A549 (cell line): ENCODE measurements around the gene PKDCC. TPM values are rescaled to one million over a fixed set of nuclear protein-coding genes. Genes with fewer than 3 reads are reported as not detected.

Experiments
- ATAC-seq, 2 experiments: fragments of 200-7000 bp in 1 of 2; fragments of >200 bp in 1 of 2; cut with Nextera tagmentation in 1 of 2; cut with Tn5 transposase in 1 of 2; 3 replicates each; pipeline versions ENCODE4 v1.8.0 to v1.9.1; 2018 to 2020; ENCODE audit warnings: mild to moderate bottlenecking in 1 of 2, moderate library complexity in 1 of 2
- CTCF ChIA-PET: fragments of 300-600 bp; sonication (Branson Sonifier 250); formaldehyde crosslinking; extraction: SDS; loops from one replicate; lab custom pipeline; 2021; ENCODE audit warnings: antibody characterized with exemption, inconsistent platforms; lab: Yijun Ruan, JAX
- POLR2A ChIA-PET: fragments of 350-600 bp; formaldehyde crosslinking; extraction: SDS; loops from one replicate; lab custom pipeline; 2021; ENCODE audit warnings: antibody characterized with exemption, inconsistent platforms; lab: Yijun Ruan, JAX
- DNase-seq, 2 experiments: peaks; one replicate each; pipeline versions ENCODE4 v3.0.0 to v3.0.0-alpha.2; 2011 to 2016; ENCODE audit warnings: low read depth in 1 of 2, low spot score in 1 of 2
- FAIRE-seq: peaks from 2 replicates; lab custom pipeline; 2011; peaks lifted over from hg19 to GRCh38; lab: Jason Lieb, UNC
- H3K27ac ChIP-seq, 2 experiments: fragments of >200 bp; sonication (Bioruptor Twin); formaldehyde crosslinking; 3 replicates each; pipeline ENCODE4 v1.5.1; 2016 to 2017
- H3K4me1 ChIP-seq: fragments of >200 bp; sonication (Bioruptor Twin); formaldehyde crosslinking; 3 replicates; pipeline ENCODE4 v1.6.1; 2016
- H3K4me2 ChIP-seq: fragments of >200 bp; sonication (Bioruptor Twin); formaldehyde crosslinking; 3 replicates; pipeline ENCODE4 v1.6.1; 2016
- H3K4me3 ChIP-seq: fragments of >200 bp; sonication (Bioruptor Twin); formaldehyde crosslinking; 3 replicates; pipeline ENCODE4 v1.5.1; 2016
- H3K9me3 ChIP-seq: fragments of >200 bp; sonication (Bioruptor Twin); formaldehyde crosslinking; 3 replicates; pipeline ENCODE4 v1.6.1; 2016
- CBX8 ChIP-seq: fragments of 200-600 bp; sonication (generic); IDR thresholded peaks from 2 replicates; pipeline ENCODE4 v1.6.1; 2016
- CEBPB ChIP-seq, 2 experiments: fragments of >200 bp in 1 of 2; sonication (Bioruptor Twin) in 1 of 2; formaldehyde crosslinking in 1 of 2; IDR thresholded peaks; 2 replicates each; pipeline ENCODE4 v1.6.1; 2012 to 2016
- EHF ChIP-seq: fragments of 250-450 bp; sonication (Bioruptor Pico); IDR thresholded peaks from 2 replicates; pipeline ENCODE4 v1.5.0; 2020; ENCODE audit warnings: mild to moderate bottlenecking
- EHMT2 ChIP-seq: fragments of 200-600 bp; sonication (generic); IDR thresholded peaks from 2 replicates; pipeline ENCODE4 v1.6.1; 2016; ENCODE audit warnings: antibody characterized with exemption, low read depth, mild to moderate bottlenecking, moderate library complexity
- ELK1 ChIP-seq: fragments of 150-350 bp; IDR thresholded peaks from 2 replicates; pipeline ENCODE4 v1.6.1; 2014; ENCODE audit warnings: low read depth, mild to moderate bottlenecking, low read length
- EP300 ChIP-seq, 2 experiments: fragments of >200 bp; sonication (Bioruptor Twin); formaldehyde crosslinking; IDR thresholded peaks; 2 replicates in 1 of 2; 3 replicates in 1 of 2; pipeline ENCODE4 v1.6.1; 2016 to 2017
- FOSL2 ChIP-seq, 2 experiments: fragments of 450-650 bp in 1 of 2; fragments of >200 bp in 1 of 2; sonication (Bioruptor Twin) in 1 of 2; formaldehyde crosslinking; IDR thresholded peaks; 2 replicates each; pipeline versions ENCODE4 v1.5.0 to v1.6.1; 2016 to 2020; ENCODE audit warnings: mild to moderate bottlenecking in 1 of 2, moderate library complexity in 1 of 2
- GATA3 ChIP-seq: IDR thresholded peaks from 2 replicates; pipeline ENCODE4 v1.6.1; 2012; ENCODE audit warnings: borderline replicate concordance
- HEYL ChIP-seq: fragments of 250-450 bp; sonication (Bioruptor Pico); IDR thresholded peaks from 2 replicates; pipeline ENCODE4 v1.8.0; 2021; ENCODE audit warnings: mild to moderate bottlenecking, moderate library complexity
- HOXB5 ChIP-seq: fragments of 250-450 bp; sonication (Bioruptor Pico); IDR thresholded peaks from 2 replicates; pipeline ENCODE4 v1.5.0; 2020; ENCODE audit warnings: mild to moderate bottlenecking, moderate library complexity
- JUN ChIP-seq, 2 experiments: fragments of >200 bp; sonication (Bioruptor Twin); formaldehyde crosslinking; IDR thresholded peaks; 2 replicates in 1 of 2; 3 replicates in 1 of 2; pipeline ENCODE4 v1.6.1; 2016 to 2017
- JUNB ChIP-seq: fragments of >200 bp; sonication (Bioruptor Twin); formaldehyde crosslinking; IDR thresholded peaks from 2 replicates; pipeline ENCODE4 v1.6.1; 2016
- MAFK ChIP-seq: fragments of 450-650 bp; IDR thresholded peaks from 2 replicates; pipeline ENCODE4 v1.6.1; 2014; ENCODE audit not compliant: partially characterized antibody
- MAX ChIP-seq: IDR thresholded peaks from 2 replicates; pipeline ENCODE4 v1.6.1; 2012
- REST ChIP-seq: fragments of 200-600 bp; sonication (generic); IDR thresholded peaks from 2 replicates; pipeline ENCODE4 v1.6.1; 2016; ENCODE audit warnings: antibody characterized with exemption, mild to moderate bottlenecking, moderate library complexity
- ZFP36 ChIP-seq: fragments of 450-650 bp; IDR thresholded peaks from 2 replicates; pipeline ENCODE4 v1.6.1; 2014; ENCODE audit warnings: borderline replicate concordance; ENCODE audit not compliant: partially characterized antibody
- WGBS: methylation state at CpG from one replicate; pipeline ENCODE4 v1.1.6; 2017; ENCODE audit errors: missing lambda C conversion rate; 5-methylcytosine and 5-hydroxymethylcytosine counted together
- polyA plus RNA-seq, 4 experiments: library from polyadenylated mRNA; depleted of rRNA in 3 of 4; stranded (reverse); fragments of >200 nt; fragmentation: RNase III in 1 of 4; extraction: RNeasy Plus Mini Kit Qiagen cat#74134 plus additional on column Dnase treatment in 1 of 4; gene quantifications; 2 replicates in 3 of 4; 3 replicates in 1 of 4; pipeline ENCODE4 v1.2.3, GENCODE V29; 2011 to 2017

PKDCC gene
- polyA plus RNA-seq, 2 of the 4 experiments (the other 2 are of a cell fraction): 30.0 to 64.5 TPM

- POLR2A ChIA-PET: interaction anchor here (0.7 to 1.8 kb wide), 2 partner anchors 16 to 159 kb away, joined by 3 to 7 read pairs; partner anchors contain the start of gene PKDCC
- Histone ChIP-seq H3K4me1 (peaks cover 42% of the 10 kb centered on the region), H3K4me3 (no peak overlapping the region), H3K9me3 (no peaks in the 10 kb centered on the region), H3K27ac (peak overlapping the region; percentile 67 to 74), H3K4me2 (peak overlapping the region; percentile 62)
- DNase-seq: peak in 1 of 2 experiments; percentile 48
- peak; percentile 37 to 64; a peak in 4 of 6 replicates for ATAC-seq
- WGBS: 62% methylated on average over 5 of the region's 5 CpGs
- no peak for TF ChIP-seq HEYL (CRISPR knock-in tag)
- TF ChIP-seq HOXB5 (CRISPR knock-in tag): no peak
- TF ChIP-seq JUN (IDR thresholded peaks at IDR 0.05): peak in 1 of 2 experiments; percentile 45; a peak in 1 of 5 replicates
- TF ChIP-seq REST: no peak
- peak; percentile 60; the same call in 1 of the 2 replicates for TF ChIP-seq GATA3
- peak in 1 of 2 experiments; percentile 3; a peak in 1 of 4 replicates for TF ChIP-seq CEBPB (IDR thresholded peaks at IDR 0.05)
- TF ChIP-seq CBX8: no peak
- no peak for TF ChIP-seq EHMT2
- peak in 1 of 2 experiments; percentile 47; a peak in 1 of 5 replicates for TF ChIP-seq EP300 (IDR thresholded peaks at IDR 0.05)
- no peak for TF ChIP-seq ZFP36
- TF ChIP-seq, all 56 proteins: peak for 4
- no peak for FAIRE-seq
- CTCF ChIA-PET: interaction anchor here (0.6 to 8.6 kb wide), 8 partner anchors 20 to 213 kb away, joined by 3 to 65 read pairs (median 3); no protein-coding TSS in a partner anchor
These were observed 15.8 kb downstream of the PKDCC start for GRCh38 chr2:42063431-42064171.

GRCh38 chr2:42064417-42064942 lies 16.7 kb downstream of the PKDCC start:
- TF ChIP-seq REST: no peak
- TF ChIP-seq EHF: no peak
- TF ChIP-seq MAX: peak; percentile 37
- peak in 1 of 2 experiments; percentile 70; a peak in 1 of 5 replicates for TF ChIP-seq EP300 (IDR thresholded peaks at IDR 0.05)
- TF ChIP-seq GATA3: peak; percentile 73; the same call in 1 of the 2 replicates
- 0 out of 2 replicates have a peak, but pooled peaks have one; percentile 31 for TF ChIP-seq JUNB
- TF ChIP-seq MAFK: peak; percentile 54
- no peak for TF ChIP-seq ELK1
- TF ChIP-seq FOSL2 (IDR thresholded peaks at IDR 0.05): no peak
- TF ChIP-seq FOSL2 (CRISPR knock-in tag; IDR thresholded peaks at IDR 0.05): peak; percentile 72
- TF ChIP-seq JUN (IDR thresholded peaks at IDR 0.05): 0 out of 5 replicates have a peak, but pooled peaks of 1 of the 2 experiments have one; percentile 40
- peak; percentile 52 to 82; a peak in 4 of 6 replicates for ATAC-seq
- no peaks in the 10 kb centered on the region for H3K9me3 ChIP-seq
- peaks cover 45% of the 10 kb centered on the region for H3K4me1 ChIP-seq
- peak; percentile 91 for FAIRE-seq
- WGBS: 34% methylated on average over 8 of the region's 8 CpGs
- no peak overlapping the region for H3K4me3 ChIP-seq
- POLR2A ChIA-PET: interaction anchor here (0.6 kb wide), 1 partner anchor 15 kb away, joined by 3 read pairs; no protein-coding TSS in a partner anchor
- DNase-seq: peak in 1 of 2 experiments; percentile 72
- peak overlapping the region; percentile 67 to 74 for H3K27ac ChIP-seq
- peak overlapping the region; percentile 62 for H3K4me2 ChIP-seq
- CTCF ChIA-PET: interaction anchor here (1.3 to 8.6 kb wide), 3 partner anchors 22 to 195 kb away, joined by 3 to 65 read pairs (median 7); no protein-coding TSS in a partner anchor
